GM18909 (cell line): ENCODE measurements around the gene OR2A2.

Experiments
- ATAC-seq: cut with Tn5 transposase; IDR thresholded peaks from one replicate; pipeline ENCODE4 v1.9.1; 2021; ENCODE audit warnings: mild to moderate bottlenecking; ENCODE audit not compliant: unreplicated experiment, poor library complexity

The OR2A2 gene

GRCh38 chr7:144134116-144134515 lies 24.7 kb downstream of the OR2A2 start:
- ATAC-seq, result no peak

GRCh38 chr7:144137501-144137900 lies 28.1 kb downstream of the OR2A2 start:
- no peak for ATAC-seq

GRCh38 chr7:144142187-144142586 lies 32.8 kb downstream of the OR2A2 start:
- no peak for ATAC-seq

GRCh38 chr7:144144426-144144825 lies 35.0 kb downstream of the OR2A2 start:
- ATAC-seq, result no peak

GRCh38 chr7:144148224-144148827 lies 38.9 kb downstream of the OR2A2 start:
- ATAC-seq, result no peak

- no peak for ATAC-seq
These were observed 49.5 kb downstream of the OR2A2 start for GRCh38 chr7:144158861-144159260.
